HepG2 (cell line): ENCODE data around the gene PLA2G4C. TPM values are rescaled to one million over a fixed set of nuclear protein-coding genes. Genes with fewer than 3 reads are reported as not detected.

ENCODE experiments used
- ATAC-seq: fragments of 200-7000 bp; cut with Tn5 transposase; 3 replicates; pipeline ENCODE4 v1.9.1; 2020; ENCODE audit warnings: mild to moderate bottlenecking, moderate library complexity
- BruUV-seq: library from RNA; stranded (reverse); fragments of 400-500 nt; replicated peaks from 2 replicates; lab custom pipeline; 2021; lab: Mats Ljungman, UMichigan
- CTCF ChIA-PET: fragments of 300-600 bp; formaldehyde crosslinking; extraction: SDS; loops from one replicate; lab custom pipeline; 2021; ENCODE audit warnings: low total read pairs, inconsistent platforms, low intra/inter-chr PET ratio; lab: Yijun Ruan, JAX
- POLR2A ChIA-PET: fragments of 350-600 bp; sonication (Branson Sonifier 250); formaldehyde crosslinking; loops from one replicate; lab custom pipeline; 2020; ENCODE audit warnings: antibody characterized with exemption, inconsistent platforms; lab: Yijun Ruan, JAX
- DNase-seq: peaks from one replicate; pipeline ENCODE4 v3.0.0-alpha.2; 2015; ENCODE audit warnings: low spot score
- FAIRE-seq: peaks from 3 replicates; lab custom pipeline; 2011; peaks lifted over from hg19 to GRCh38; lab: Jason Lieb, UNC
- H2AFZ ChIP-seq: one replicate; pipeline ENCODE4 v1.6.1; 2011; ENCODE audit warnings: low read length, inconsistent platforms
- H3K27ac ChIP-seq: fragments of 300-600 bp; 3 replicates; pipeline ENCODE4 v1.8.0; 2011; ENCODE audit warnings: mixed run types, mild to moderate bottlenecking, mixed read lengths, low read length, inconsistent platforms; ENCODE audit not compliant: insufficient read depth; ENCODE audit errors: extremely low read length
- H3K27me3 ChIP-seq, 2 experiments: fragments of 200-600 bp in 1 of 2; 2 replicates in 1 of 2; 3 replicates in 1 of 2; pipeline versions ENCODE4 v1.6.0 to v1.8.0; 2011; ENCODE audit warnings: low read length in 2 of 2, mild to moderate bottlenecking in 2 of 2, moderate library complexity in 2 of 2, inconsistent platforms in 1 of 2; ENCODE audit not compliant: insufficient read depth in 2 of 2, control insufficient read depth in 1 of 2
- H3K36me3 ChIP-seq, 2 experiments: fragments of 200-600 bp in 1 of 2; replicated peaks in 1 of 2; 2 replicates in 1 of 2; 3 replicates in 1 of 2; pipeline versions ENCODE4 v1.5.1 to v1.8.0; 2011; ENCODE audit warnings: low read length in 2 of 2, inconsistent platforms in 1 of 2; ENCODE audit not compliant: insufficient read depth in 2 of 2, control insufficient read depth in 1 of 2
- H3K4me1 ChIP-seq: 2 replicates; pipeline ENCODE4 v1.5.1; 2012; ENCODE audit warnings: low read length, inconsistent platforms; ENCODE audit not compliant: insufficient read depth
- H3K4me2 ChIP-seq: 2 replicates; pipeline ENCODE4 v1.6.0; 2011; ENCODE audit warnings: low read depth, low read length, inconsistent platforms
- H3K4me3 ChIP-seq, 3 experiments: fragments of 200-600 bp in 1 of 3; sonication (generic), shearing (Covaris generic) in 1 of 3; replicated peaks in 1 of 3; 2 replicates each; pipeline ENCODE4 v1.5.1; 2011 to 2016; ENCODE audit warnings: low read length in 3 of 3, inconsistent platforms in 2 of 3, low read depth in 2 of 3, mild to moderate bottlenecking in 2 of 3, control low read depth in 1 of 3, mixed read lengths in 1 of 3; ENCODE audit not compliant: insufficient read depth in 1 of 3
- H3K79me2 ChIP-seq: one replicate; pipeline ENCODE4 v1.6.1; 2011; ENCODE audit warnings: low read length, inconsistent platforms; ENCODE audit not compliant: insufficient read depth
- H3K9ac ChIP-seq: 2 replicates; pipeline ENCODE4 v1.6.0; 2011; ENCODE audit warnings: mild to moderate bottlenecking, low read depth, low read length, inconsistent platforms; ENCODE audit not compliant: insufficient read depth
- H3K9me3 ChIP-seq: 2 replicates; pipeline ENCODE4 v1.5.1; 2012; ENCODE audit warnings: mild to moderate bottlenecking, low read length
- H4K20me1 ChIP-seq: 2 replicates; pipeline ENCODE4 v1.6.0; 2011; ENCODE audit warnings: inconsistent platforms, mild to moderate bottlenecking, low read length, moderate library complexity; ENCODE audit not compliant: insufficient read depth
- FOSL1 ChIP-seq: sonication (generic); formaldehyde crosslinking; IDR thresholded peaks from 2 replicates; pipeline ENCODE4 v1.9.0; 2021; ENCODE audit warnings: missing genetic modification reagents, borderline replicate concordance
- HCFC1 ChIP-seq: fragments of 150-350 bp; IDR thresholded peaks from 2 replicates; pipeline ENCODE4 v1.6.1; 2014; ENCODE audit warnings: low read depth, low read length
- IRX3 ChIP-seq: sonication (generic); formaldehyde crosslinking; IDR thresholded peaks from 2 replicates; pipeline ENCODE4 v1.8.1; 2023; ENCODE audit warnings: mild to moderate bottlenecking, low read depth, missing genetic modification reagents, borderline replicate concordance
- ISX ChIP-seq: sonication (generic); formaldehyde crosslinking; conservative IDR thresholded peaks from 2 replicates; pipeline ENCODE4 v1.5.0; 2020; ENCODE audit warnings: missing genetic modification reagents
- NONO ChIP-seq, 2 experiments: fragments of 450-650 bp in 1 of 2; sonication (generic) in 1 of 2; formaldehyde crosslinking in 1 of 2; IDR thresholded peaks in 1 of 2; conservative IDR thresholded peaks in 1 of 2; 2 replicates each; pipeline versions ENCODE4 v1.6.1 to v1.8.0; 2017 to 2022; ENCODE audit warnings: mild to moderate bottlenecking in 1 of 2, missing genetic modification reagents in 1 of 2, moderate library complexity in 1 of 2
- ONECUT2 ChIP-seq: sonication (generic); formaldehyde crosslinking; IDR thresholded peaks from 2 replicates; pipeline ENCODE4 v1.4.0; 2020; ENCODE audit warnings: missing genetic modification reagents
- POLR2AphosphoS2 ChIP-seq: IDR thresholded peaks from 2 replicates; pipeline ENCODE4 v1.6.1; 2011; ENCODE audit warnings: low read depth, low read length, improper control_type of control experiment
- RAD21 ChIP-seq: fragments of 450-650 bp; formaldehyde crosslinking; IDR thresholded peaks from 2 replicates; pipeline ENCODE4 v1.5.0; 2020; ENCODE audit warnings: mild to moderate bottlenecking
- RXRB ChIP-seq: IDR thresholded peaks from 2 replicates; pipeline ENCODE4 v1.6.1; 2016; ENCODE audit warnings: borderline replicate concordance, missing genetic modification reagents, missing compliant biosample characterization
- SOX6 ChIP-seq, 2 experiments: fragments of 450-650 bp in 1 of 2; sonication (generic) in 1 of 2; formaldehyde crosslinking in 1 of 2; IDR thresholded peaks; 2 replicates each; pipeline versions ENCODE4 v1.4.0 to v1.6.1; 2017 to 2020; ENCODE audit warnings: antibody characterized with exemption in 1 of 2, mild to moderate bottlenecking in 1 of 2, missing genetic modification reagents in 1 of 2
- ZKSCAN1 ChIP-seq: fragments of 150-350 bp; IDR thresholded peaks from 2 replicates; pipeline ENCODE4 v1.6.1; 2014; ENCODE audit warnings: low read length
- ZNF124 ChIP-seq: sonication (generic); formaldehyde crosslinking; IDR thresholded peaks from 2 replicates; pipeline ENCODE4 v1.4.0; 2020; ENCODE audit warnings: missing genetic modification reagents
- ZNF180 ChIP-seq: sonication (generic); formaldehyde crosslinking; IDR thresholded peaks from 2 replicates; pipeline ENCODE4 v1.4.0; 2020; ENCODE audit warnings: low read depth, missing genetic modification reagents, borderline replicate concordance
- ZNF274 ChIP-seq: sonication (generic); formaldehyde crosslinking; IDR thresholded peaks from 2 replicates; pipeline ENCODE4 v1.5.1; 2020; ENCODE audit warnings: mild to moderate bottlenecking, missing genetic modification reagents
- ZNF747 ChIP-seq: sonication (generic); formaldehyde crosslinking; IDR thresholded peaks from 2 replicates; pipeline ENCODE4 v1.8.1; 2023; ENCODE audit warnings: missing genetic modification reagents, mild to moderate bottlenecking, borderline replicate concordance
- ZNF782 ChIP-seq: sonication (generic); formaldehyde crosslinking; IDR thresholded peaks from 2 replicates; pipeline ENCODE4 v1.4.0; 2020; ENCODE audit warnings: missing genetic modification reagents, mild to moderate bottlenecking, borderline replicate concordance
- WGBS: methylation state at CpG from one replicate; pipeline ENCODE4 v1.1.6; 2017; ENCODE audit warnings: low lambda C conversion rate; 5-methylcytosine and 5-hydroxymethylcytosine counted together
- in situ Hi-C: cut with HindIII; loops from 2 replicates; pipeline ENCODE4 v1.10.0; 2017; ENCODE audit warnings: low pct_unique_long_range_greater_than_20kb; ENCODE audit not compliant: extremely low pct_ligation_motif_present
- intact Hi-C: fragments of 100-400 bp; cut with micrococcal nuclease; formaldehyde crosslinking; loops from one replicate; pipeline ENCODE4 v1.10.0; 2022; ENCODE audit not compliant: unreplicated experiment
- polyA plus RNA-seq, 8 experiments: library from polyadenylated mRNA; depleted of rRNA in 3 of 8; stranded (reverse) in 7 of 8; unstranded in 1 of 8; fragments of >200 nt; fragmentation: Illumina TruSeq in 4 of 8; extraction: Trizol in 4 of 8; gene quantifications; 2 replicates each; pipeline versions ENCODE4 v1.2.1 to v1.2.3, GENCODE V29; 2011 to 2016; ENCODE audit warnings: low read depth in 4 of 8, missing spikeins in 1 of 8, mixed read lengths in 1 of 8; ENCODE audit not compliant: insufficient read depth in 1 of 8
- total RNA-seq, 5 experiments: library from RNA; depleted of rRNA; stranded (reverse); fragments of >200 nt; fragmentation: Illumina TruSeq; extraction: Trizol; gene quantifications; 2 replicates each; pipeline ENCODE4 v1.2.3, GENCODE V29; 2016; ENCODE audit warnings: low read depth in 1 of 5
- TF ChIP-seq, protein P1 (sequence below): sonication (generic); formaldehyde crosslinking; IDR thresholded peaks from 2 replicates; pipeline ENCODE4 v1.5.0; 2020; ENCODE audit warnings: mild to moderate bottlenecking, missing genetic modification reagents, borderline replicate concordance
- TF ChIP-seq, protein P2 (sequence below): sonication (generic); formaldehyde crosslinking; IDR thresholded peaks from 2 replicates; pipeline ENCODE4 v1.8.0; 2022; ENCODE audit warnings: missing genetic modification reagents, mild to moderate bottlenecking, borderline replicate concordance

PLA2G4C gene
- total and polyA plus RNA-seq, 2 of the 13 experiments (the other 11 are each of a cell fraction or from before 2014, with no cell fraction given): 1.6 to 1.7 TPM

- ChIA-PET POLR2A (no interaction called here), CTCF (no interaction called here)
- no peak for DNase-seq
- Histone ChIP-seq H3K9ac (no peak overlapping the region), H2AFZ (no peak overlapping the region), H3K36me3 (no peaks in the 10 kb centered on the region), H3K4me3 (no peak overlapping the region), H3K9me3 (no peaks in the 10 kb centered on the region), H3K27me3 (no peaks in the 10 kb centered on the region), H3K4me1 (no peaks in the 10 kb centered on the region), H4K20me1 (no peaks in the 10 kb centered on the region), H3K27ac (no peak overlapping the region), H3K4me2 (no peak overlapping the region), H3K79me2 (no peaks in the 10 kb centered on the region)
- no peak for FAIRE-seq
- TF ChIP-seq IRX3 (CRISPR knock-in tag) (no peak), ZNF124 (no peak), SOX6 (IDR thresholded peaks at IDR 0.05) (no peak), SOX6 (CRISPR knock-in tag; IDR thresholded peaks at IDR 0.05) (no peak), ZKSCAN1 (no peak), ZNF747 (CRISPR knock-in tag) (no peak), POLR2AphosphoS2 (no peak), HCFC1 (no peak), RXRB (CRISPR knock-in tag) (no peak), ONECUT2 (CRISPR knock-in tag) (no peak), RAD21 (no peak), ZNF274 (CRISPR knock-in tag) (no peak), NONO (IDR thresholded peaks at IDR 0.05) (no peak), NONO (CRISPR knock-in tag; conservative IDR thresholded peaks at IDR 0.05) (no peak), ZNF782 (CRISPR knock-in tag) (no peak), FOSL1 (CRISPR knock-in tag) (no peak), ZNF180 (CRISPR knock-in tag) (no peak), ISX (CRISPR knock-in tag) (no peak)
- TF ChIP-seq, protein P1, sequence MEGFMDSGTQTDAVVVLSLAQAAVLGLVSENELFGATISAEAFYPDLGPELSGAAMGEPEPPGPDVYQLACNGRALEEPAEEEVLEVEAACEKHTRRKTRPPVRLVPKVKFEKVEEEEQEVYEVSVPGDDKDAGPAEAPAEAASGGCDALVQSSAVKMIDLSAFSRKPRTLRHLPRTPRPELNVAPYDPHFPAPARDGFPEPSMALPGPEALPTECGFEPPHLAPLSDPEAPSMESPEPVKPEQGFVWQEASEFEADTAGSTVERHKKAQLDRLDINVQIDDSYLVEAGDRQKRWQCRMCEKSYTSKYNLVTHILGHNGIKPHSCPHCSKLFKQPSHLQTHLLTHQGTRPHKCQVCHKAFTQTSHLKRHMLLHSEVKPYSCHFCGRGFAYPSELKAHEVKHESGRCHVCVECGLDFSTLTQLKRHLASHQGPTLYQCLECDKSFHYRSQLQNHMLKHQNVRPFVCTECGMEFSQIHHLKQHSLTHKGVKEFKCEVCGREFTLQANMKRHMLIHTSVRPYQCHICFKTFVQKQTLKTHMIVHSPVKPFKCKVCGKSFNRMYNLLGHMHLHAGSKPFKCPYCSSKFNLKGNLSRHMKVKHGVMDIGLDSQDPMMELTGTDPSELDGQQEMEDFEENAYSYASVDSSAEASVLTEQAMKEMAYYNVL: no peak
- TF ChIP-seq, protein P2, sequence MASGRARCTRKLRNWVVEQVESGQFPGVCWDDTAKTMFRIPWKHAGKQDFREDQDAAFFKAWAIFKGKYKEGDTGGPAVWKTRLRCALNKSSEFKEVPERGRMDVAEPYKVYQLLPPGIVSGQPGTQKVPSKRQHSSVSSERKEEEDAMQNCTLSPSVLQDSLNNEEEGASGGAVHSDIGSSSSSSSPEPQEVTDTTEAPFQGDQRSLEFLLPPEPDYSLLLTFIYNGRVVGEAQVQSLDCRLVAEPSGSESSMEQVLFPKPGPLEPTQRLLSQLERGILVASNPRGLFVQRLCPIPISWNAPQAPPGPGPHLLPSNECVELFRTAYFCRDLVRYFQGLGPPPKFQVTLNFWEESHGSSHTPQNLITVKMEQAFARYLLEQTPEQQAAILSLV: no peak
- ATAC-seq: no peak
- in situ Hi-C loops (no loop called here), intact Hi-C loops (no loop called here)
- BruUV-seq: no TSS peak
- 18% methylated on average over 3 of the region's 3 CpGs for WGBS
Observed at GRCh38 chr19:48085076-48085475, 25.5 kb downstream of the PLA2G4C start.
